HG03520 (cell line): Measurements from ENCODE around the gene MAML2.
A peak's percentile ranks its signal among the peaks of the same experiment; 100 is the strongest.

Experiments
- ATAC-seq: cut with Tn5 transposase; IDR thresholded peaks from one replicate; pipeline ENCODE4 v1.9.1; 2021; ENCODE audit warnings: mild to moderate bottlenecking, moderate library complexity; ENCODE audit not compliant: unreplicated experiment

The MAML2 gene

GRCh38 chr11:96162816-96163499 lies 180.0 kb downstream of the MAML2 start:
- no peak for ATAC-seq

- no peak for ATAC-seq
Measured at GRCh38 chr11:96161307-96162089, 181.5 kb downstream of the MAML2 start.

GRCh38 chr11:96160732-96161306 lies 182.2 kb downstream of the MAML2 start:
- no peak for ATAC-seq

- ATAC-seq, result no peak
Measured at GRCh38 chr11:96159968-96160367, 183.0 kb downstream of the MAML2 start.

DNA sequence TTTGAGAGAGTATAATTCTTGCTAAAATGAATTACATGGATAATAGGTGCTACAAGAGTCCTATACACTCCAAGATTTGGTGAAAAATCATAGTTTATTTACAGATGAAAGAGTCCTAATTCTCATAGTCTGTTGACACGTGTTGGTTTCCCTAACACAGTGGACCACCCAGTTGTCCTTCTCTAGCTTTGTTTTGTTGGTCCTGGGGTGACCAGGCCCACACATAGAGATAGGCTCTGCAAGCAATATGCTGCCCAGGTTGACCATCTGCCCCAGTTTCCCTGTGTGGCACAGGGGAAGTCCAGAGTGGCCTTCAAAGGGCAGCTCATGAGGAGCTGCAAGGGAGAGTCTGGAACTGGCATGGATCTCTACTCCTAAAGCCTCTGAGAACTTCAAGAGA lies 184.9 kb downstream of the MAML2 start:
- ATAC-seq, result no peak

GRCh38 chr11:96157517-96157873 lies 185.5 kb downstream of the MAML2 start:
- ATAC-seq, result no peak

GRCh38 chr11:96156379-96156722 lies 186.6 kb downstream of the MAML2 start:
- ATAC-seq, result no peak

DNA sequence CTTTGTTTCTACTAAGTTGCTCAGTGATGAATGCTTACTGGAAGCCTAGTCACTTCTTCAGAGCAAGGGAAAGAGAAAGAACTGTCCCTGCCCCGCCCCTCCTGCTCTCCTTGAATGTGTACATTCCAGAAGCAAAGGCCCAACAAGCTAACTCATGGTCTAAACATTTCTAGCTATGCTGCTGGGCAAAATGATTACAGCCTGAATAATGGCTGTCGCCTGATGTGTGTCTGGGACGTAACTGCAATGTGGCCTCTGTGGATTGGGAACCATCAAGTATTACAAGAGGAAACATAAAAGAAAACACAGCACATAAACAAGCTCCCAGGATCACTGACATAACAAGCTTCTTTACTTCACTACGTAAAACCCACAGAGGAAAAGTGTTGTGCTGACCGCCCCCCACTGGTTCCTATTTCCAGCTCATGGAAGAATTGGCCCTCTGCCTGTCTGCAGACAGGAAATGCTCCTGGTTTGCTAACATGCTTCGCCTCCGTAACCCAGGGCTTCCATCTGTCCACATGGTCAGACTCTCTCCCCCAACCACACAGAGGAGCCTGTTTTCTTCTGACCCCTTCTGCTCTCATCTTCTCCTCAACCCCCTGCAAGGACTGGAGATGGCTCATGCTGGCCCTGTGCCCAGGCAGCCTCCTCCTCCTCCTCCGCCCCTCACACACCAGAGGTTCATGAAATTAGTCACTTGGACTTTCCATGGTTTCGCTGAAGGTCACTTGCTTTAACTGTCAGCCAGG lies 187.2 kb downstream of the MAML2 start:
- ATAC-seq, result peak; percentile 54

GRCh38 chr11:96154802-96155520 lies 188.0 kb downstream of the MAML2 start:
- no peak for ATAC-seq

DNA sequence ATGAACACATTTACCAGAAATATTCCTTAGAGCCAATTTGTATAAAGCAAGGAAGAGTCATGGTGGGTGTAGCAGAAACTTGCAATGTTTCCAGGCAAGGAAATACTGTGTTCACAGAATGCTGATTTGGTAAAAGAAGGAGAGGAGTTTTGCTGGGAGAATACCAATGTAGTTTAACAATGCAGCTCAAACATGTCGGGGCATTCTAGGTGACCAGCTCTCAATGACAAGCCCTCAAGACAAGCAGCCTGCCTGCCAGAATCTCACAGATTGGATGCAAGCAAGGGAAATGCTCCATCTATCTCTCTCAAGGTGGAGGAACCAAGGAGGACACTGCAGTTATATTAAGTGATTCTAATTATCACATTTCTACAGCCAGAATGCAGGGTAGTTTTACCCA lies 190.4 kb downstream of the MAML2 start:
- no peak for ATAC-seq

- no peak for ATAC-seq
Measured at GRCh38 chr11:96151501-96151900, 191.5 kb downstream of the MAML2 start.

DNA sequence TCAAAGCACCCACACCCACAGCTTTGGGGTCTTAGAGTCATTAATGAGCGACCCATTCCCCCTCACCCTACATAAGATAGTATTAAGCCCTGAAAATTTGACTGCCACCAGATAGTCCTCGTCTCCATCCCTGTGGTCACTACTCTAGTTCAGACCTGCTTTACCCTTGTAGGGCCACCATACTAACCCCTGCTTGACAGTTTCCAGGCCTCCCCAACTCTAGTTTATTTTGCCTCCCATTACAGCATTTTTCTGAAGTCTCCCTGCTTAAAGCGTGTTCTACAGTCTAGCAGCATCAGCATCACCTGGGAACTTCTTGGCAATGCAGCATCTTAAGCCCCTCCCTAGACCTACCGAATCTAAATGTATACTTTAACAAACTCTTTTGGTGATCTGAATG lies 192.4 kb downstream of the MAML2 start:
- no peak for ATAC-seq

DNA sequence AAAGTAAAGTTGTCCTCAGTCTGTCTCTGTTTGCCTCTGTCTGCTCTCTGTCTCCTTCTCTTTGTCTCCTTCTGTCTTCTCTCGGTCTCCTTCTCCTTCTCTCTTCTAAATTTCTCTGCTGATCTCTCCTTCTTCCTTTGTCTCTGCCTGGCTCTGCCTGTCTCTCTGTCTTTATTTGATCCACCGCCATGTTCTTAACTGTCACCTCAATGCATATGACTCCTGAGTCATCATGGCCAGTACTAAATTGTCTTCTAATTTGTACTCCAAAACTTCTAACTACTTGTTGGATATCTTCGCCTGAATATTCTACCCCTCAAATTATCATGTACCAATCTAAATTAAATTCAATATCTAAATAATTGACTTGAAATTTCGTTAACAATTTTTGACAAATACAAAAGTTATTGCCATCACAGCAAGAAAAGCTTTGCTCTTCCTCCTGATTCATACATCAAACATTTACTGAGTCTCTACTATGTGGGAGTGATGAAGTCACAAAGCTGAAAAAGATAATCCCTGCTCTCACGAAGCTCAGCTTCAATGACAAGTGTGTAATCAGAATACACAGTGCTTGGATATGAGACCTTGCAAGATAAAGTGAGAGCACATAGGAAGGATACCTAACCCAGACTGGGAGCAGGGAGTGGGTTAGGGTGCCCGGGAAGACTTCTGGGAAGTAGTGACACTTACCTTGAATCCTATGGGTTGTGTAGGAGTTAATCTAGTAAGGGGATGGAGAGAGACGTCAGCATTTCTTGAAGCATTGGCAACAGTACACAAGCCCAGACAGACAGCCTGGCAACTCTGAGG lies 193.0 kb downstream of the MAML2 start:
- no peak for ATAC-seq

- no peak for ATAC-seq
Measured at GRCh38 chr11:96147906-96148486, 195.0 kb downstream of the MAML2 start.

DNA sequence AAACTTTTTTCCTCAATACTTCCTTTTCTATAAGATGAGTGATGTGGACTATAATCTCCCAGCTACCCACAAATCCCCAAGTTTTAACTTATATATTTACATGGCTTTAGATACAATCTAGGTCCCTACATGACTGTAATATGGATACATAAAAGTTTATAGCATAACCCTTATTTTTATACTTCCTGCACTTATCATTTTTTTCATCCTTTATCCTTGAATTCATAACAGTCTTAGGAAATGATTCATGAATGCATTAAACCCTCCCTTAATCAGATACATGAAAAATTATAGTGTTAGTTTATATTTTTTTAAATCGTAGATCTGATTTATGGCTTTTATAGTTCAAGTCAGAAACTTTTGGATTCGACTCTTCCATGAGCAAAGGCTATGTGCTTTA lies 195.8 kb downstream of the MAML2 start:
- no peak for ATAC-seq

- no peak for ATAC-seq
Measured at GRCh38 chr11:96146765-96147164, 196.2 kb downstream of the MAML2 start.

DNA sequence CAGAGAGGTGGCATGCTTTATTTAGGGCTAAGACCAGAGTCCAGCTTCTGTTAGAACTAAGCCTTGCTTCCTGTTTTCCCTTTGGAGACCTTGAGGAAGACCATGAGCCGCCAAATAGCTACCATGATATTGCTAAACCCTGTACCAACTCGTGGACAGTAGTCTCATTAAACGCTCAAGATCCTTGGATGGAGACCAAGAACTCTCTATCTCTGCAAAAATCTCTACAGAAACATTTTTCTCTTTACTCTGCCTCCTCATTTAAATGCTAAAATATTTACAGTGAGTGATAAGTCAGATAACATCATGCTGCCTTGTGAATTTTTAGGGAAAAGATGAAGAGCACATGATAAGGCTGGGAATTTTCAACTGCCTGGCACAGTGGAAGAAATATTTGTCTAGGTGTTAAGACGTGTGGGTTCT lies 197.8 kb downstream of the MAML2 start:
- ATAC-seq, result no peak

DNA sequence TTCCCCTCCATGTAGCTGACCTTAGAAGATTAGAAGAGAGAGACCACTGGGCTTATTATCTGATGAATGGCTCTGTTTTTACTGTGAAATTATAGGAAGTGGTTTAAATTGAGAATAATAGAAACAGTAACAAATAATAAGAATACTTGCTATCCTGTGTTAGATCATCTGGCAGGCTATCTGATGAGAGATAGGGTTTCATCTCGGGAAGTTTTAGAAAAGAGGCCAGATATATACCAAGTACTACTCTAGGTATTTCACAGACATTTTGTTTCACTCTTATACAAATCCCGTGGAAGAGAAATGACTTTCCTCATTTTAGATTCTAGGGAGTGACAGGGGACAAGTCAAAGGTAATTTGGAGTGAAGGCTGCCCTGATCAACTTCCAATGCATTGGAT lies 198.4 kb downstream of the MAML2 start:
- ATAC-seq, result no peak

- ATAC-seq, result no peak
Measured at GRCh38 chr11:96143041-96143521, 199.9 kb downstream of the MAML2 start.

DNA sequence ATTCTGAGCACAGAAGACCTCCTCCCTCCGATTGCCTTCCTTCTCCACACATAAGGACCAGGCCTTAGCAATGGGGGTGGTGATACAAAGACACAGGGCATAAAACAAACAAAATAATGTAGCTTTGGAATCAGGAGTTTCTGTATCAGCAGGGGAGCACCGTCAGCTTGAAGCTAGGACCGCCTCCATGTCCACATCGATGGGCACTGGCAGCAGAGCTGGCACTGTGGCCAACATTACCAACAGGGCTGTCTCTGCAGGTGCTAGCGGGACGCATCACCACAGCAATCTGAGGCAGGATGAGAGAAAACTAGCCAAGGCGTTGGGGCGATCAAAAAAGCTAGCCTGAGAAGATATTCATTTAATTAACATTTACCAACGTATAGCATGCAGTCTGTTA lies 201.4 kb downstream of the MAML2 start:
- no peak for ATAC-seq
